Activated CD4-positive, CD25-positive, alpha-beta regulatory T cell treated with anti-CD3 and anti-CD28 coated beads, Interleukin-2, amount 50 U/mL, for 24 hours (primary cell): Measurements from ENCODE around the gene POLD3.
"Not testable (repeated sequence)": the region's sequence is repeated elsewhere in the genome, so short reads cannot be mapped to it uniquely, and the experiment has no call there.

Source experiments
- ATAC-seq, 2 donors: fragments of 150-1000 bp; cut with Tn5 transposase; one replicate each; pipeline ENCODE4 v1.10.0; 2021; ENCODE audit warnings: mild to moderate bottlenecking in 1 of 2, moderate library complexity in 1 of 2

POLD3 gene

DNA sequence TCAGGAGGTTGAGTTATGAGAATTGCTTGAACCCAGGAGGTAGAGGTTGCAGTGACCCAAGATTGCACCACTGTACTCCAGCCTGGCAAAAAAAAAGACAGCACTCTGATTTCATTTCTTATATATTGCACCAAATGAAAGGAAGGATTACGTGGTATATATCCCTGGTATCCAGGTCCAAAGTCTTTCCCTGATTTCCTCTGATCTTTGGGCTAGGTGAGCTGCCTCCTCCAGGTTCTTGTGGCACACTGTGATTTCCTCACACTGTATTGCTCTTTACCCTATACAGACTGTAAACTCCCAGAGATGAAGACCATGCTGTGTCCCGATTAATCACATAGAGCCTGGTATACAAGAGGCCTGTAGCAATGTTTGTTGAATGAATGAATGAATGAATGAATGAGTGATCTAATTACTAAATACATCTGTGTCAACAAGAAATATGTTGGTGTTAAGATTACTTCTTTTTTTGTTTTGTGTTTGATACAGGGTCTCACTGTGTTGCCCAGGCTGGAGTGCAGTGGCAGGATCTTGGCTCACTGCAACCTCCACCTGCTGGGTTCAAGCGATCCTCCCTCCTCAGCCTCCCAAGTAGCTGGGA lies 9.3 kb upstream of the POLD3 start:
- no peak for ATAC-seq

DNA sequence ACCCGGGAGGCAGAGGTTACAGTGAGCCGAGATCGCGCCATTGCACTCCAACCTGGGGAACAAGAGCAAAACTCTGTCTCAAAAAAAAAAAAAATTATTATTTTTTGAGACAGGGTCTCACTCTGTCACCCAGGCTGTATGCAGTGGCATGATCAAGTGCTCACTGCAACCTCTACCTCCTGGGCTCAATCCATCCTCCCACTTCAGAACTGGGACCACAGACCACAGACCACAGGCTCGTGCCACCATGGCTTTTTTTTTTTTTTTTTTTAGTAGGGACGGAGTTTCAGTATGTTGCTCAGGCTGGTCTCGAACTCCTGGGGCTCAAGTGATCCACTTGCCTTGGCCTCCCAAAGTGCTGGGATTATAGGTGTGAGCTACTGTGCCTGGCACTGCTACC lies 1.9 kb upstream of the POLD3 start:
- ATAC-seq: not testable (repeated sequence)

DNA sequence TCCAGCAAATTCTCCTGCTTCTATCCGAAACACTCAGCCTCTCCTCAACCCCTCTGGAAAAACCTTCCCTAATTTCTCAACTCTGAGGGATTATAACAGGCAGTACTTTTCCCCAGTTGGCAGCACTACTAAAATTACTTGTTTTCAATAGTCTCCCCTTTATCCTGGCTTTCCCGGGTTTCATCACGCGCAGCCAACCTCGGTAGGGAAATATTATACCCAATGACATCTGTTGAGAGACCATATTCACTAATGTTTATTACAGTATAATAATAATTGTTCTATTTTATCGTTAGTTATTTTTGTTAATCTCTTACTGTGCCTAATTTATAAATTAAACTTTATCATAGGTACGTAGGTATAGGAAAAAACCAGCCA lies 330 bp upstream of the POLD3 start:
- ATAC-seq: no peak

DNA sequence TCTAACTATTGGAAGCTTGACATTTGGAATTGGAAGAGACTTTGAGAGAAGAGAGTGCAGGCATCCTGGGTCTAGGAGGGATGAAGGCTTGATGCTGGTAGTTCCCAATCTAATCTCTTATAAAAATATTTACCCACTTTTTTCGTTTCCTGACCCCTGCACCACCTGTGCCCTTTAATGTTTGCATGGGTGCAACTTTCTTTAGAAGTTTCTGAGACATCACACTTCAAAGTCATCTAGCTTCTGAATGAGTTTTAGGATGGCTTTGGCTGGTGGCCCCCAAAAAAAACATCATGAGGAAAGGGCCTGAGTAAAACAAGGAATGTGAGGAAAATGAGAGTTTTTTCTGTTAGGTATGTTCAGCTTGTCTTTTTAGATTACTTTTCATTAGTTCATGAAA lies 1.1 kb downstream of the POLD3 start:
- ATAC-seq: no peak

DNA sequence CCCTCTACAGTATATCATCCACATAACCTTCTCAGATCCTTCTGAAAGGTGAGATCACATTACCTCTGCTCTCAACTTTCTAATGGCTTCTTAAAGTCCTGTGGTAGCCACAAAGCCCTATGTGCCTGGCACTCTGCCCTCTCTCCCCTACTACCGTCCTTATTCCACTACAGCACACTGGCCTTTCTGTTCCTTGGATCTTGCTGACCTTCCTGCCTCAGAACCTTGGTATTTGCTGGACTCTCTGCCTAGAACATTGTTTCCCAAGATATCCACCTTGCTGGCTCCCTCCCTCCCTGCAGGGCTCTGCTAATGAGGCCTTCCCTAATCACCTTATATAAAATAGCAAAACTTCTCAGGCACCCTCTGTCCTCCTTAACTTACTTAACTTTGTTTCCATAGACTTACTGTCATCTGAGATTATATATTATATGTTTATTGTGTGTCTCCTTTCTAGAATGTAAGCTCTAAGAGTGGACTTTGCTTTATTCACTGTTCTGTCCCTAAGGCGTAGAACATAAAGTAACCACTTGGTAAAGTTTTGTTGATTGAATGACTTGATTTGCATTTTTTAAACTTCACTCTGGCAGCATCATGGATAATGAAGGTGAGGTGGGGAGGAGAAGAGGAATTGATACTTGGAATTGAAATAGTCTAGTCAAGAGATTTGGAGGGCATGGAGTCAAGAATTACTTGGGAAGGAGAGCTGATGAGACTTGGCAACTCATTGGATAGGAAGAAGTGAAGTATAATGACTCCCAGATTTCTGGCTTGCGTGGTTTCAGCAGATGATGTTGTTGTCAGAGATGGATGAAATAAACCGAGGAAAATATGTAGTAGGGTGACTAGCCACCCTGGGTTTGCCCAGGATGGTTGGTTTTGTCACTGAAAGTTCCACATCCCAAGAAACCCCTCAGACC lies 10.5 kb downstream of the POLD3 start:
- no peak for ATAC-seq

DNA sequence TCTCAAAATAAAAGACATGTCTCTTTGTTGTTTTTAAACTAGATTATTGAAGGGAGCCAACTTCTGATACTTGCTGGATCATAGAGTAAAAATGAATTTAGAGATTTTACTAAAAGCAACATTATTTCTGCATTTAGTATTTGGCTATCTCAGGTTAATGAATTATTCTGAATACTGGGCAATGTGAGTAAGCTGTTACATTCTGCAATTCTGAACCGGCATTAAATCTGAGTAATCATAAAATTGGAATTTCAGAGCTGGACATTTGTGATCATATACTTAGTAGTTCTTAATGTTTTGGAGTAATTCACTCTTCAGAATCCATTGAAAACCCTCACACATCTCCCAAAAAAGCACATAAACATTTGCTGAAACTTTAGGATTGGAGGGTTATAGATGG lies 11.5 kb downstream of the POLD3 start:
- ATAC-seq: no peak

DNA sequence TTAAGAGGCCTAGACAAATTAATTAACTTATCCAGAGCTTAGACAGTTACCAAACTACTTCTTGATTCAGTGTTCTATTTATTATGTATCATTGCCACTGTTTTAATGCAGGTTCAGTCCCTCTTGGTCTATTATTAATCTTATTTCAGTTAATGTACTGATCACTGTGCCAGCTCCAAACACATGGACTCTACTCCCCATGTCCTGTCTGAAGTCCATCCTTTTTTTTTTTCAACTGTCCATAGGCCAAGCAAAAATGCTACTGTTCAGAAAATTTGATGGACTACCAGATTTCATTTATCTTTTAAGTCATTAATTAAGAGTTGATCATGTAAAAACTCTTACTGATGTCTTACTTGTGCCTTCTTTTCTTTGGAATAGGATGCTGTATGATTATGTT lies 11.9 kb downstream of the POLD3 start:
- ATAC-seq: no peak

DNA sequence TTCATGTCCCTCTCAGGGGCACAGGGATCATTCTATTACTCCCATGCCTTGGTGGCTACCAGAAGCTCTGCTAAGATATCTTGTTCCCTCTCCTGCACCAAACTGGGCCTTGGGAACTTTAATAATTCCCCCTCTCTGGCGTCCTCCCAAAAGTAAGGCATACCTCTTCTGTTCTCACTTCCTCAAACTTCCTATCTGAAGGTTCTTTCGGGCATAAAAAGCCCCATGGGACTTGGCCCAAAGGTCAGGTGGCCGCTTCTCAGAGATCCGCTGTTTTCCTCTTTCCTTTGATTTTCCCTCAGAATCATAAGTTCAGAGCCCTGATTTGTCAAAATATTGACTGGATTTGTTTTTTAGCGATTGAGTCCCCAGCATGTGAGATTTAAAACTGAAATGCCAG lies 13.0 kb downstream of the POLD3 start:
- no peak for ATAC-seq

DNA sequence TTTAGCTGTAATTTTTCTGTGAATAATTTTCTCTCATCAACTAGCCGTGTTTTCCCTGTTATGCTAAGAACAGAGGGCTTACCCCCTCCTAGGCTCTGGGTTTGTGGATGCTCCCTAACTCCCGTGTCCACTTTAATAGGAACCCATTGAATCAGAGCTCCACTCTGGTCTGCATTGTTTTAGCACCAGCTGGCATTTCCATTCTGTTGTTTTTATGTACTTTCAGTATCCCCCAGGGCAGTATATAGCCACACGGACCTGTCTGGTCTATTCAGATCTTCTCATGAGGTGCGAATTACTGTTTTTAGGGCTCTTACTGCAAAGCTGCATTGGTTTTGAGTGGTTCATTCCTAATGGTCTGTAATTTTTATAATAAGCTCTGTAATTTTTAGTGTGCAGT lies 16.0 kb downstream of the POLD3 start:
- ATAC-seq: no peak

DNA sequence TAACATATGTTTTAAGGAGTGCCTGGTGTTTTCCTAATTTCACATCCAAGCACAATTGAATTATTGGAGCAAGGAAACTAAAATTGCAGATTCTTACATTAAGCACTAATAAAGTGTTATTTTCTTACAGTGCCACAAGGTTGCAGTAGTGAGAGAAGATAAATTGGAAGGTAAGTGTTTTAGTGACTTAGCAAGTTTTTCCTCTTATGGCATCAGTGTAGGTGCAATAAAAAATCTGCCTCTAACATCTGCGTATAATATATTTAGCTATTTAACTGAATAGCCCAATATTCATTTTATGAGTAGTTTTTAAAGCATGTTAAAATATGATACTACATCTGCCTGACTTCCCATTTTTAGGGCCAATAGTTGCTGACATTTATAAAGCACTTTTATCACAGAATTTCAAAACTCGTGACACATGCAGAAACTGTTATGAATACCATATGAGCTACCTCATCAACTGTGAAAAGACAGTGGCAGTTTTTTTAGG lies 19.0 kb downstream of the POLD3 start:
- no peak for ATAC-seq

DNA sequence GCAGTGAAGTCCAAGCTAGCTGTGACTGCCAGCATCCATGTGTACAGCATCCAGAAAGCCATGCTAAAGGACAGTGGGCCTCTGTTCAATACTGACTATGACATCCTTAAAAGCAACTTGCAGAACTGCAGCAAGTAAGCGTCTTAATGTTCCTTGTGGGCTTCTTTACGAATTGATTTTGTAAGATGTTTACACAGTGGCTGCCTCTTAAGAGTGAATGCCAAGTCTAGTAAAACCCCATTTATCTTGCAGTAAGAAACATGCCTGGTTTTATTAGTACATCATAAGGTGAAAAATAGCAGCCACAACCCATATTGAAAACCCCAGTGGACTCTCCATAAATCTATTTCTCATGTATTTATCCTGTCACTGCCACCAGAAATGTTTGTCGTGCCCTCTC lies 20.5 kb downstream of the POLD3 start:
- no peak for ATAC-seq

DNA sequence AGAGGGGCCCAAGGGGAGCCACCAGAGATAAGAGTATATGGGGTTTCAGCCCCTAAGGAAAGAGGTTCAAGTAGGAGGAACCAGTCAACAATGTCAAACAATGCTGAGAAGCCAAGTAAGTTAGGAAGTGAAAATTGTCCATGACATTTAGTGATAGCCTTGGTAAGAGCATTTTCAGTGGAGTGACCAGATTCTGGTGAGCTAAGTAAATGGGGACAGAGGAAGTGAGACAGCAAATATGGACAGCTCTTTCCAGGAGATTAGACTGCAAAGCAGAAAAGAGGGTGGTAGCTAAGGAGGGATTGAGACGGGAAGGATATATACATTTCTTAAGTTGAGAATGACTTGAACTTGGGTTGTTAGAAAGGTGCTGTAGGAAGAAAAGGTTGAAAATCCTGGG lies 22.9 kb downstream of the POLD3 start:
- no peak for ATAC-seq

DNA sequence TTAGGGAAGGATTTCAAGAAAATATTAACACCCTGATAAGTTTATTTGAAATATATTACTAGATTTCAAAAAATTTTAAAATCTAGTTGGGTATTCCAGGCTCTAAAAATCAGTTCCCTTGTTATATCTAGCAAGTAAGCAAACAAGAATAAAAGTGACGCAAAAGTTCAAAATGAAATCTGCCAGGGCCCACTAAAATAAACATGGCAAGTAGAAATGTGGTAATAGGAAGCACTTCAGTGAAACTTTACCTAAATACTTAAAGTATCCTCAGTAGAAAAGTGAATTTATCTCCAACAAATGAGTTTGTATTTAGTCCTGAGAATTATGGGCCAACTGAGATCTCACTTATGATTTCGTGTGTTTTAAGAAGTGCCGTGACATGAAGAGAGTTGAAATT lies 23.6 kb downstream of the POLD3 start:
- no peak for ATAC-seq

DNA sequence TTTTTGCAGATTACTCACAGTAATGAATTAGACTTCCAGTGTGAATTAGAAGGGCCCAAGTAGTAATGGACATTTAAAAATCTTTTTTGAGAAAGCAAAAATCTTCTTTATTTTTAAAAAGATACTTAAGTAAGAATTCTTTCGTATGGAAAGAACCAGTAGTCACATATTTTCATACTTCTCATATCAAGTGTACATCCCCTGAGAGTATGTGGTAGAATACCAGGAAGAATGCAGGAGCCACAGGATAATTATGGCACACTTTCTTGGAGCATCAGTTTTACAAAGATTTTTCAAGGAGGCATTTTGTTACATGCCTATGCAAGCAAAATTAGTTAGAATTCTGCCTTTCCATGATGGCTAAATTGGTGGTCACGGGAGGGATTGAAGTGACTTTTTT lies 28.1 kb downstream of the POLD3 start:
- no peak for ATAC-seq

DNA sequence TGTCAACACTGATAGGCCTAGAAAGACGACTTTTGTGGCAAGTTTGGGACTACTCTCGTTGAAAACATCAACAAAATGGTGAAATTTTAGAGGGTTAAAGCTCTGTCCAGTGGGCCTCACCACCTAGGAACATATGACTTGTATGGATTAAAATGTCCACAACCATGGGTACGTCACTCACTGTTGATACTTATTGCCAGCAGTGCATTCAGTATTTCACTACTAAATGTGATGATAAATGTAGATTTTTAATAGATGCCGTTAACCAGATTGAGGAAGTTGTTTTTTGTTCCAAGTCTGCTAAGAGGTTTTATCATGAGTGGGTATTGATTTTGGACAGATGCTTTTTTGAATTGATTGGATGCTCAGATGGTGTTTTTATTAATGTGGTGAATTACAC lies 33.7 kb downstream of the POLD3 start:
- ATAC-seq: no peak

DNA sequence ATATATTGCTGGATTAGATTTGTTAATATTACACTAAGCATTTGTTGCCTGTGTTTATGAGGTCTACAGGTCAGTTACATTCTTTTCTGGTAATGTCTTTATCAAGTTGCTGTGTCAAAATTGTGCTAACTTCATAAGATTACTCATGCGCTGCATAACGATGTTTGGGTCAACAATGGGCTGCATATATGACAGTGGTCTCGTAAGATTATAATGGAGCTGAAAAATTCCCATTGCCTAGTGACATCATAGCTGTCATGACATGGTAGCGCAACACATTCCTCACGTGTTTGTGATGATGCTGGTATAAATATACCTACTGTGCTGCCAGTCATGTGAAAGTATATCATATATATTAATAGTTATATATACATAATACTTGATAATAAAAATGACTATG lies 34.2 kb downstream of the POLD3 start:
- ATAC-seq: no peak

DNA sequence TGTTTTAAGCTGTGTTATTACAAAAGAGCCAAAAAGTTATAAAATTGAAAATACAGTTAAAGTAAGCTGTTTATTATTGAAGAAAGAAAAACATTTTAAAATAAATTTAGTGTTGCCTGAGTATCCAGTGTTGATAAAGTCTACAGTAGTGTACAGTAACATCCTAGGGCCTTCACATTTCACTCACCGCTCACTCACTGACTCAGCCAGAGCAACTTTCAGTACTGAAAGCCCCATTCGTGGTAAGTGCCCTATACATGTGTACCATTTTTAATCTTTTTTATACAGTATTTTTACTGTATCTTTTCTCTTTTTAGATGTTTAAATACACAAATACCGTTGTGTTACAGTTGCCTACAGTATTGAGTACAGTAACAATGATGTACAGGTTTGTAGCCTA lies 35.0 kb downstream of the POLD3 start:
- ATAC-seq: no peak

DNA sequence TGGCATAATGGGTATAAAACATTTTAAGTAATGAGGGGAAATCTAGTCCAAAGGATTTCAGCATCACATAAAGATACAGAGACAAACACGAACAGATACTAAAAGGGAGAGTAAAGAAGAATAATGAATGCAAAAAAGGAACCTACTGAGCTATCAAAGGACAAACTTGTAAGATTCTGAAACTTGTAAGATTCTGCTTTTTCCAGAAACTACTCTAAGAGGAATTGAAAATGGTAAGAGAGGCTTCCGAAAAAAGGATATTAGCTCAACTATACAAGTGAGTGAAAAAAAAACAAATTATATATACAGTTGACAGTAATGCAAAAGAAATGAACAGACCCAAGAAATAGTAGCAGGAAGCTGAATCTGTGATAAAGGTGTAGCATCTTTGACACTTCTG lies 37.7 kb downstream of the POLD3 start:
- no peak for ATAC-seq

DNA sequence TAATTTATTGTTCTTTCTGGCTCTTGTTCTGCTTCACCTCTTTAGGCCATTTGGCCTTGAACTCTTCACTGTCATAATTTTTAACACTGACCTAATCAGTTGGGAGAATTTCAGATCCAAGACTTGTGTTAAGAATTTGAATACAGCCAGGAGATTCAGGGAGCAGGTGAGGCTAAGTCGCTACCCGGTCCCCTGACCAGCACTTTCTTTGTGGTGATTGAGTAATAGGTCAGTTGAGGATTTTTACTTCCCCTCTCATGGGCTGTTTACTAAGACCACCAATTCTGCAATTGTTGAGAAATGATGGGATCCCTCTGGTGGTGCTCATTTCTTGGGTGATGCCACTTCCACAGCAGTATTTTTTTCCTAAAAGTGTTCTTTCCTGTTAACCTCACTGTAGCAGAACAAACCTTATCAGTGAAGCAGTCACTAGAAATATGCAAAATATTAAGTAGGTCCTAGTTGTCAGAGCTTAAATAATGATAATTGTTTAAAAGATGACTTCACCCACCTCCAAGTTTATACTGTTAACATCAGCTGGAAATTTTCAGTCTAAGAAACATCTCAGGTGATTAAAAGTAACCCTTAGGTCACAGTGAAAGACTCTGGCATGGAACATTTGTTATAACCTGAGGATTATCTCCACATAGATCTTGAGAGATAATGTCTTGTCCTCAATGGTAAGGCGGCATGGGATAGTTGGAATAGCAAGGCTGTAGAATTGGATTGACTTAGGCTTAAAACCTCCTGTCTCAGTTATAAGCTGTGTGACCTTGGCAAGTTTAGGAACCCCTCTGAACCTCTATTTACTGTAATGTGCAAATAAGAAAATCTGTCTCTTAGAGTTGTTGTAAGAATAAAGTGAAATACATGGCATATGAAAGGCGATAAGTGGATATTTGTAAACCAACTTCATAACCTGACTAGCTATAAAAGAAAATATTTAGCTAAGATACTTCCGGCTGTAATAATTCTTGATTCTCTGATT lies 41.3 kb downstream of the POLD3 start:
- no peak for ATAC-seq

DNA sequence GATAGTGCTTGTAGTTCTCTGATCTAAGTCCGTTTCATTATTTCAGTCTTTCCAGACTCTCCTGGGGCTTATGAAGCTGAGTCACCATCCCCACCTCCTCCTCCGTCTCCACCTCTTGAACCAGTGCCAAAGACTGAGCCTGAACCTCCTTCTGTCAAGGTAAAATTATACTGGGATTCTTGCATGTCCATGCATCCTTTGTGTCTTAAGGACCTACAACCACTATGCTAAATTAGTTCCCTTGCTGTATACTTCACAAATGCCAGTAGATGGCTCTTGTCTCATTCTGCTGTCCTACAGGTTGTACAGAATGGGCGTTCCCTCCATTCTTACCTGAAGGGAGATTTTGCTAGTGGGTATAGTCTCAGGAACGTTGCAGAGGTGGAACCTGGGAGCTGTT lies 42.2 kb downstream of the POLD3 start:
- ATAC-seq: no peak

DNA sequence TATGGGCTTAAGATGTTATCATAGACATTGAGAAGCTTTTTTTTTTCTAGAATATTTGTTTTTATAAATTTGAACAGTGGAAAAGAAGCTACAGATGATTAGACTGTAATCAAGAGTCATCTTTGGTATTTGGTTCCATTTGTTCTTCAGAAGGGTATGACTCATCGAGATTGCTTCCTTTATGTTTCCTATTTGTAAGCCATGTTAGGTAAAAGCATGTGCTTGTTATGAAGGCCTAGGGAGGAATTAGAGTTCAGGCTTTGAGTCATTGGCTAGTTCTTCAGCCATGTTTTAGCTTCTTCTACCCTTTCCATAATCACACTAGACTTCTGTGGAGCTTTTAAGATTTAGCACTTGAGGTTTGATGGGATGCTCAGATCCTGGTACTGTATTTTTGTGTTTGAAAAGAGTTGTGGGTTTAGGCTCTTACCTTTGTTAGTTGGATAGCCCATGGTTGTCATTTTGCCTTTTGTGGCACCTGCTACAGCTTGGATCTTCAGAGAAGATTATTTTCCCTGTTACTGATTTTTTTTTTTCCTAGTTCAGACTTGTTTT lies 44.3 kb downstream of the POLD3 start:
- peak; percentile 35 to 70 for ATAC-seq

DNA sequence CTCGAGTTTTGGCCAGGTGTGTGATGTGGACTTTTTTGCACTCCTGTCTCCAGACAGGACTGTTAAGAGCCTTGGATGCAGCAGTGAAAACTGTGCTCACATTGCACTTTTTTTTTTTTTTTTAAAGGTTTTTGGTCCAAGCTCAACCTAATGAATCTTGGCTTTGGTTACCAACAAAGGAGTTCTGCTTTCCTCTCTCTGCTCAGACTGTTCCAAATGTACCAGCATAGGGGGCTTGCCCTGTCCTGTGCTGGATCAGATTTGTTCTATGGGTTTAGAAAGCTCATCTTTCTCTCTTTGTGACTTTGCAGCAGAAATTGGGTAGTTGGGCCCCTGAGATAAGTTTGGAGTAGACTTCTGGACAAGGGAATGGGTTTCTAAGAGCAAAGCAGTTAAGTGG lies 45.3 kb downstream of the POLD3 start:
- no peak for ATAC-seq

DNA sequence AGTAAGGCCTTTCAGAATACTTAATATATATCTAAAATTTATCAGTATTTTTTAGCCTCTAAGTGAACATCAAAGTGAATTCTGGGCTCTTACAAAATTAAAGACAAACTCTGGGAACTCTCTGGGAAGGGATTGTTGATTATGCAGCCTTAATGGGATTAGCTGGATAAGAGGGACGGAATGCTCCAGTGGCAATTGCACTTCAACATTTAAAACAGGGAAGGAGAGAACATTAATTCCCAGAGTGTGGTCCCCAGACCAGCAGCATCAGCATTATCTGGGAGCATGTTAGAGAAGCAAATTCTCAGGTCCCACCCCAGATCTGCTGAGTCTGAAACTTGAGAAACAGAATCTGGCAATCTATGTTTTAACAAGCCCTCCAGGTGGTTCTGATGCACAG lies 46.5 kb downstream of the POLD3 start:
- ATAC-seq: no peak
